Vagina (tissue), 2 donors: ENCODE data around the gene POLN.

Experiments used
- CTCF ChIP-seq, 3 experiments: fragments of 450-650 bp in 2 of 3; fragments of 200-600 bp in 1 of 3; sonication (generic) in 1 of 3; IDR thresholded peaks; one replicate each; pipeline ENCODE4 v1.5.1; 2017 to 2019; ENCODE audit warnings: antibody characterized with exemption in 3 of 3, mild to moderate bottlenecking in 2 of 3, moderate library complexity in 2 of 3
- POLR2A ChIP-seq, 2 donors: fragments of 450-650 bp; IDR thresholded peaks; one replicate each; pipeline ENCODE4 v1.6.1; 2017; ENCODE audit warnings: antibody characterized with exemption in 2 of 2, mild to moderate bottlenecking in 2 of 2, moderate library complexity in 2 of 2
- POLR2AphosphoS5 ChIP-seq, 2 donors: sonication (generic); formaldehyde crosslinking; IDR thresholded peaks; one replicate each; pipeline ENCODE4 v1.9.0; 2017; ENCODE audit warnings: antibody characterized with exemption in 2 of 2, mild to moderate bottlenecking in 2 of 2, low read depth in 1 of 2; ENCODE audit not compliant: insufficient read depth in 1 of 2

GRCh38 chr4:2183394-2183793, 58.5 kb downstream of the POLN start:
- no peak for TF ChIP-seq POLR2A (IDR thresholded peaks at IDR 0.05)
- no peak for TF ChIP-seq POLR2AphosphoS5 (IDR thresholded peaks at IDR 0.05; ENCODE audit: insufficient read depth in 1 of 2, low read depth in 1 of 2)
- TF ChIP-seq CTCF (IDR thresholded peaks at IDR 0.05), result no peak
